H54 (cell line): ENCODE results near the gene ADAMTS17.

Experiments
- DNase-seq: peaks from one replicate; pipeline ENCODE4 v3.0.0; 2011; ENCODE audit warnings: low spot score, mixed read lengths; ENCODE audit not compliant: insufficient read length
- FAIRE-seq: peaks from 3 replicates; lab custom pipeline; 2011; peaks lifted over from hg19 to GRCh38; lab: Jason Lieb, UNC
- POLR2A ChIP-seq: IDR thresholded peaks from 2 replicates; pipeline ENCODE4 v1.6.1; 2011; ENCODE audit warnings: low read depth, mild to moderate bottlenecking, low read length

Gene ADAMTS17

GRCh38 chr15:100284191-100284590 is 57.6 kb downstream of the ADAMTS17 start:
- no peak for FAIRE-seq
- TF ChIP-seq POLR2A = no peak
- no peak for DNase-seq

GRCh38 chr15:100281096-100281917 is 60.5 kb downstream of the ADAMTS17 start:
- FAIRE-seq (no peak), DNase-seq (no peak)
- no peak for TF ChIP-seq POLR2A

- no peak for DNase-seq
- FAIRE-seq = no peak
- no peak for TF ChIP-seq POLR2A
Measured at GRCh38 chr15:100279849-100280248, 61.9 kb downstream of the ADAMTS17 start.

GRCh38 chr15:100279446-100279845 is 62.3 kb downstream of the ADAMTS17 start:
- no peak for TF ChIP-seq POLR2A
- no peak for FAIRE-seq

GRCh38 chr15:100278596-100279380 is 63.0 kb downstream of the ADAMTS17 start:
- DNase-seq (no peak), FAIRE-seq (no peak)
- TF ChIP-seq POLR2A = no peak

More at GRCh38 chr15:100279446-100279845, 62.3 kb downstream of the ADAMTS17 start:
- DNase-seq = no peak

- FAIRE-seq (no peak), DNase-seq (no peak)
- no peak for TF ChIP-seq POLR2A
Measured at GRCh38 chr15:100277087-100277855, 64.5 kb downstream of the ADAMTS17 start.

GRCh38 chr15:100276506-100276905 is 65.3 kb downstream of the ADAMTS17 start:
- no peak for DNase-seq
- FAIRE-seq = no peak
- TF ChIP-seq POLR2A = no peak

GRCh38 chr15:100275641-100276040 is 66.1 kb downstream of the ADAMTS17 start:
- no peak for FAIRE-seq
- DNase-seq = no peak
- TF ChIP-seq POLR2A = no peak

GRCh38 chr15:100269831-100270230 is 71.9 kb downstream of the ADAMTS17 start:
- TF ChIP-seq POLR2A = no peak
- FAIRE-seq (no peak), DNase-seq (no peak)

GRCh38 chr15:100266166-100266565 is 75.6 kb downstream of the ADAMTS17 start:
- TF ChIP-seq POLR2A = no peak
- DNase-seq = no peak
- no peak for FAIRE-seq

- TF ChIP-seq POLR2A = no peak
Measured at GRCh38 chr15:100265641-100266035, 76.1 kb downstream of the ADAMTS17 start.

GRCh38 chr15:100264994-100265640 is 76.7 kb downstream of the ADAMTS17 start:
- TF ChIP-seq POLR2A = no peak
- no peak for DNase-seq
- no peak for FAIRE-seq

More at GRCh38 chr15:100265641-100266035, 76.1 kb downstream of the ADAMTS17 start:
- FAIRE-seq (no peak), DNase-seq (no peak)
